GM12865 (cell line): ENCODE results near the gene PIM1.

Source experiments
- DNase-seq: peaks from one replicate; pipeline ENCODE4 v3.0.0; 2010; ENCODE audit warnings: low read depth
- H3K4me3 ChIP-seq: 2 replicates; pipeline ENCODE4 v1.5.1; 2011; ENCODE audit warnings: mild to moderate bottlenecking, low read depth, low read length, control low read depth
- TF ChIP-seq, protein P1 (sequence below): IDR thresholded peaks from 2 replicates; pipeline ENCODE4 v1.5.1; 2011; ENCODE audit warnings: low read length, control low read depth, low read depth, inconsistent platforms; ENCODE audit not compliant: insufficient read depth; ENCODE audit errors: missing control alignments

The PIM1 gene

DNA sequence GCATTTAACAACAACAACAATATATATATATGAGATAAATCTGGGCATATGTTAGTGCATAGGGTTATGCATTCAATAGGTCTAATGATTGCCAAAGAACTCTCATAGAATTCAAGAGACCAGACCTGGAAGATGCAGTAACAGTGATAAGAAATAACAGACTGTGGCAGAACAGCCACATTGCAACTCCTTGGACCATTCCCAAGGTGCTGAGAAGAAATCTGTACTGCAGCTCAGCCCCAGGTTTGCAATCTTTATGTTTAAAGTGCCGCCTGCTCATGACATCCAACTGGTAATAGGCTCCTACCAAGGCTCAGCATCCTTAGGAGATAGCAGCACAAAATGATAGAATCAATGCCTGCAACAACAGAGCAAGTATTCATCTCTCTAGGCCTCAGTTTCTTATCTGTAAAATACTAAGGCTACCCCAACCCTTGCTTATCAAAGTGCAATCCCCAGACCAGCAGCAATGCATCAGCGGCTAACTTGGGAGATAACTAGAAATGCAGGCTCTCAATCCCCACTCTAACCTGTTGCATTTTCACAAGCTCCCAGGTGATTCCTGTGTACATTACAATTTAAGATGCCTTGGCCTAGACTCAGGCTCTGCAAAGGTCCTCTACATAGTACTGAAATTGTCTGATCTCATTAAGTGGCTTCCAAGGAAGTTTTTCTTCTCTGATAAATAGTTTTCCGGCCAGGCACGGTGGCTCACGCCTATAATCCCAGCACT, 30.6 kb upstream of the PIM1 start:
- H3K4me3 ChIP-seq, result no peak overlapping the region
- TF ChIP-seq, protein P1, sequence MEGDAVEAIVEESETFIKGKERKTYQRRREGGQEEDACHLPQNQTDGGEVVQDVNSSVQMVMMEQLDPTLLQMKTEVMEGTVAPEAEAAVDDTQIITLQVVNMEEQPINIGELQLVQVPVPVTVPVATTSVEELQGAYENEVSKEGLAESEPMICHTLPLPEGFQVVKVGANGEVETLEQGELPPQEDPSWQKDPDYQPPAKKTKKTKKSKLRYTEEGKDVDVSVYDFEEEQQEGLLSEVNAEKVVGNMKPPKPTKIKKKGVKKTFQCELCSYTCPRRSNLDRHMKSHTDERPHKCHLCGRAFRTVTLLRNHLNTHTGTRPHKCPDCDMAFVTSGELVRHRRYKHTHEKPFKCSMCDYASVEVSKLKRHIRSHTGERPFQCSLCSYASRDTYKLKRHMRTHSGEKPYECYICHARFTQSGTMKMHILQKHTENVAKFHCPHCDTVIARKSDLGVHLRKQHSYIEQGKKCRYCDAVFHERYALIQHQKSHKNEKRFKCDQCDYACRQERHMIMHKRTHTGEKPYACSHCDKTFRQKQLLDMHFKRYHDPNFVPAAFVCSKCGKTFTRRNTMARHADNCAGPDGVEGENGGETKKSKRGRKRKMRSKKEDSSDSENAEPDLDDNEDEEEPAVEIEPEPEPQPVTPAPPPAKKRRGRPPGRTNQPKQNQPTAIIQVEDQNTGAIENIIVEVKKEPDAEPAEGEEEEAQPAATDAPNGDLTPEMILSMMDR, result no peak
- no peak for DNase-seq

DNA sequence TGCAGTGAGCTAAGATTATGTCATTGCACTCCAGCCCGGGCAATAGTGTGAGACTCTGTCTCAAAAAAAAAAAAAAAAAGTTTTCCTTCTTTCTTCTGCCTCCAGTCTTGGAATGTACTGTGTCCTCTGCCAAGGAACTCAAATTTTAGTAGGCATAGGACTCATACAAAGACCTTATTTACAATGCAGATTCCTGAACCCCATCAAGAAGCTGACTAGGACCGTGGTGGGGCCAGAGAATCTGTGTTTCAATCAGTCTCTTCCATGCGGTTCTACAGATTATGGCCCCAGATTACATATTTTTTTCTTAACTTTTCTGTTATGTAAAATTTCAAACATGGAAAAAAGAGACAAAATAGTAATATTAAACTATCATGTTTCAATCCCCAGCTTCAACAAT, 29.8 kb upstream of the PIM1 start:
- TF ChIP-seq, protein P1, result no peak
- DNase-seq, result no peak
- H3K4me3 ChIP-seq, result no peak overlapping the region

DNA sequence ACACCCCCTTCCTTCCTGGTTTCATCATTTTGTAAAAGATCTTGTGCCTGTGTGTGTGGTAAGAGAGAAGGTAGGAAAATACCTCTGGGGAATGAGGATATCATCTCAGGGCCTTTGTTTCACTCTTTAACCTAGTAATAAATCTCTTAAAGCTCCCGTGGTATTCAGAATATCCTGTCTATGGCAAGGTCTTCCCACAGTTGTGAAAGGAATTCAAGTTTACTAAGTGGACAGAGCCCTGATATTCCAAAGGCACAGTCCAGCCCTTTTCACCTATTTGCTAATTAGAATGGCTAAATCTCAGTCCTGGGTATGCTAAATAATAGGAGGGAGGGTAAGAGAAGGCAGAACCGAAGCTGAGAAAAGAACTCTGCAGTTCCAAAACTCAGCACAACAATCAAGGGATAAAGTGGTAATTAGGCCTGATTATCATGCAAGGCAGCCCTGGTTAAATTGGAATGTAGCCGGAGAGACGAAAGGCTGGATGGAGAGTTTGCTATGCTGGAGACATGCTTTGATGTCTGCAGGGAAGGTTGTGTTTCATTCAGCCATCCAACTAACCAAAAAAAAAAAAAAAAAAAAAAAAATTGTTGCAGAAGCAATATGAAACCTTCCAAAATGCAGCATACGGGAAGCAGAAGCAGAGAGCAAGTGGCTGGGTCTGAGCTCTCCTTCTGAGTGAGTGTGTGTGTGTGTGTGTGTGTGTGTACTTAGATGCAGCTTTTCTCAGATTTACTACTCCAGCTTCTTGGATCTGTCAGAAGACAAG, 28.5 kb upstream of the PIM1 start:
- H3K4me3 ChIP-seq, result no peak overlapping the region
- DNase-seq, result peak; percentile 71
- TF ChIP-seq, protein P1, result no peak

DNA sequence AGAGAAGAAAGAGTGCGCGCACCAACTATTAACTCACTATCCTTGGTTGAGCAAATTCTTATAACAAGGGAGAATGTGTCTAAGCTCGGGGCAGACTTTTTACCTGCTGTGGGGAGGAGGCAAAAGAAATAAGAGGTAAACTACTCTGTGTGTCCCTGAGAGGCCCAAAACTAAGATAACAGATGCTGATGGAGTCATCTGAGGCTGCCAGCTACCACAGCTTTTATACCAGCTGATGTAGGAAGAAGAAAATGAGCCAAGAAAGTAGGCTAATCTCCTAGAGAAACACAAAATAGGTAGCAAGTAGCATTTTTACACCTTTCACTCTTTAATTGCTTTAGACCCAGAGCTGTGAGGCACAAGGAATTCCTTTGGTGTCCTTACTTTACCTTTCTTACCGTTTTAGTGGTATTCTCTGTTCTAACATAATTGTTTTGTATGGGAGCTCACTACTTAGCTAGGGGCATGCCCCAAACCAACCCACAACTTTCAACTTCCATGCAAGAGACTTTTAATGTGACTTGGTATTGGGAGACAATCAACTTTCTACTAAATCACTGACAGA, 27.8 kb upstream of the PIM1 start:
- TF ChIP-seq, protein P1, result no peak
- H3K4me3 ChIP-seq, result no peak overlapping the region
- DNase-seq, result peak; percentile 17

DNA sequence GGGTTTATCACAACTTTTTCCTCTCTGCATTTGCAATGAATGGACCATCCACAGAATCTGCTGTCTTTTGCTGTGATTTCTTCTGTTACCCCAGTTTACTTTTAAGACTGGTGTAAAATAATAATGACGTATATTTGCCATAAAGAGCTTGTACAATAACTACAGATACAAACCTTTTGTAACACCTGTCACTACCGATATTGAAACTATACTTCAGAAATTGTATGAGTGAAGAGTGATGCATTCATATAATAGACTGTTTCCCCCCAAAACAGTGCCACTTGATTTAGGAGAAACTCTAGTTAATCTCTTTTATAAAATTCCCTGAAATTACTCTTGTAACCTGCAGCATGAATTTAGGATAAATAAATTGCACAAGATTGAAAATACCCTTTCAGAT, 26.4 kb upstream of the PIM1 start:
- TF ChIP-seq, protein P1, result no peak
- DNase-seq, result peak; percentile 36
- no peak overlapping the region for H3K4me3 ChIP-seq

DNA sequence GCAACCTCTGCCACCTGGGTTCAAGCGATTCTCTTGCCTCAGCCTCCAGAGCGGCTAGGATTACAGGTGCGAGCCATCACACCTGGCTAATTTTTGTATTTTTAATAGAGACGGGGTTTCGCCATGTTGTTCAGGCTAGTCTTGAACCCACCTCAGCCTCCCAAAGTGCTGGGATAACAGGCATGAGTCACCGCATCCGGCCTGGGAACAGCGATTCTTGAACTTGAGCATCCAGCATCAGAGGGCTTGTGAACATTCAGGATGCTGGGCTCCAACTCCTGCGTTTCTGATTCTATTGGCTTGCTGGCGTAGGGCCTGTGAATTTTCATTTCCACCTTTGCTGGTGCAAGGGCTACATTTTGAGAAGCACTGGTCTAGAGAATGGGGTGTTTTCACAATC, 24.5 kb upstream of the PIM1 start:
- H3K4me3 ChIP-seq, result no peak overlapping the region
- TF ChIP-seq, protein P1, result no peak
- DNase-seq, result no peak
